ENCODE measurements around the gene GON7.

GRCh38 chr14:93153121-93153520 is 53.7 kb downstream of the GON7 start:
- TF ChIP-seq CTCF (IDR thresholded peaks at IDR 0.05 in 2 of 3, conservative IDR thresholded peaks at IDR 0.05 in 1 of 3; ENCODE audit: borderline replicate concordance in 1 of 3, insufficient read depth in 1 of 3, low read depth in 2 of 3, low read length in 2 of 3) (no peak), EZH2 (IDR thresholded peaks at IDR 0.05) (no peak), ZBTB33 (IDR thresholded peaks at IDR 0.05; ENCODE audit: extremely low read depth, insufficient replicate concordance, low read length) (no peak), SIN3A (IDR thresholded peaks at IDR 0.05; ENCODE audit: low read depth) (no peak), POLR2A (IDR thresholded peaks at IDR 0.05; ENCODE audit: borderline replicate concordance, extremely low read depth, insufficient read depth, insufficient read length) (no peak)
